MM.1S (cell line): Measurements from ENCODE around the gene CORO7.

Experiments used
- DNase-seq: peaks from one replicate; pipeline ENCODE4 v3.0.0-alpha.2; 2015
- H2AFZ ChIP-seq: fragments of 300-600 bp; sonication (generic); 2 replicates; pipeline ENCODE4 v1.6.0; 2016; ENCODE audit warnings: antibody characterized with exemption, low read length
- H3F3A ChIP-seq: fragments of 300-600 bp; sonication (generic); 2 replicates; pipeline ENCODE4 v1.6.1; 2016; ENCODE audit warnings: mild to moderate bottlenecking, antibody characterized with exemption, low read length, moderate library complexity, mixed read lengths; ENCODE audit not compliant: insufficient read depth
- H3K27ac ChIP-seq: fragments of 300-600 bp; sonication (generic); 2 replicates; pipeline ENCODE4 v1.5.1; 2016; ENCODE audit warnings: mild to moderate bottlenecking, low read length
- H3K27me3 ChIP-seq: fragments of 300-600 bp; sonication (generic); replicated peaks from 2 replicates; pipeline ENCODE4 v1.6.0; 2016; ENCODE audit warnings: low read length; ENCODE audit not compliant: insufficient read depth
- H3K36me3 ChIP-seq: fragments of 300-600 bp; sonication (generic); replicated peaks from 2 replicates; pipeline ENCODE4 v1.6.1; 2016; ENCODE audit warnings: mild to moderate bottlenecking, low read length, mixed read lengths; ENCODE audit not compliant: insufficient read depth
- H3K4me1 ChIP-seq: fragments of 300-600 bp; sonication (generic); 2 replicates; pipeline ENCODE4 v1.6.1; 2016; ENCODE audit warnings: low read length, mixed read lengths
- H3K4me2 ChIP-seq: fragments of 300-600 bp; sonication (generic); 2 replicates; pipeline ENCODE4 v1.6.0; 2016; ENCODE audit warnings: low read depth, low read length
- H3K4me3 ChIP-seq: fragments of 300-600 bp; sonication (generic); 2 replicates; pipeline ENCODE4 v1.5.1; 2016; ENCODE audit warnings: low read length, mixed read lengths
- H3K79me2 ChIP-seq: fragments of 300-600 bp; sonication (generic); 2 replicates; pipeline ENCODE4 v1.6.1; 2016; ENCODE audit warnings: mixed run types, low read length, mixed read lengths
- H3K9ac ChIP-seq: fragments of 300-600 bp; sonication (generic); 2 replicates; pipeline ENCODE4 v1.6.1; 2016; ENCODE audit warnings: low read length, mixed read lengths
- H3K9me2 ChIP-seq: fragments of 300-600 bp; sonication (generic); replicated peaks from 2 replicates; pipeline ENCODE4 v1.6.1; 2016; ENCODE audit warnings: mild to moderate bottlenecking, low read length, mixed read lengths; ENCODE audit not compliant: insufficient read depth
- H3K9me3 ChIP-seq: fragments of 300-600 bp; sonication (generic); replicated peaks from 2 replicates; pipeline ENCODE4 v1.6.1; 2016; ENCODE audit warnings: mild to moderate bottlenecking, low read length, mixed read lengths; ENCODE audit not compliant: insufficient read depth
- H4K20me1 ChIP-seq: fragments of 300-600 bp; sonication (generic); 2 replicates; pipeline ENCODE4 v1.6.1; 2016; ENCODE audit warnings: mild to moderate bottlenecking, low read length, moderate library complexity, mixed read lengths; ENCODE audit not compliant: insufficient read depth
- EZH2 ChIP-seq: fragments of 300-600 bp; sonication (generic); optimal IDR thresholded peaks from 2 replicates; pipeline ENCODE3; 2017; ENCODE audit warnings: low read depth, mild to moderate bottlenecking, antibody characterized with exemption, low read length, mixed read lengths
- EZH2phosphoT487 ChIP-seq: fragments of 300-600 bp; sonication (generic); IDR thresholded peaks from 2 replicates; pipeline ENCODE4 v1.6.1; 2018; ENCODE audit warnings: antibody characterized with exemption, low read length
- TF ChIP-seq, protein P1 (sequence below): fragments of 300-600 bp; sonication (generic); IDR thresholded peaks from 2 replicates; pipeline ENCODE4 v1.5.1; 2016; ENCODE audit warnings: antibody characterized with exemption, low read length, mixed read lengths

CORO7 gene

GRCh38 chr16:4412159-4412558 is 4.2 kb downstream of the CORO7 start:
- Histone ChIP-seq H4K20me1 (peaks cover 21% of the 10 kb centered on the region), H3K9ac (no peak overlapping the region), H2AFZ (no peak overlapping the region), H3K4me1 (no peaks in the 10 kb centered on the region), H3K9me2 (no peaks in the 10 kb centered on the region), H3F3A (peaks cover 22% of the 10 kb centered on the region), H3K36me3 (peaks cover 14% of the 10 kb centered on the region), H3K27ac (no peak overlapping the region), H3K9me3 (no peaks in the 10 kb centered on the region), H3K79me2 (peaks cover 88% of the 10 kb centered on the region), H3K4me2 (no peak overlapping the region), H3K27me3 (no peaks in the 10 kb centered on the region), H3K4me3 (no peak overlapping the region)
- TF ChIP-seq, protein P1, sequence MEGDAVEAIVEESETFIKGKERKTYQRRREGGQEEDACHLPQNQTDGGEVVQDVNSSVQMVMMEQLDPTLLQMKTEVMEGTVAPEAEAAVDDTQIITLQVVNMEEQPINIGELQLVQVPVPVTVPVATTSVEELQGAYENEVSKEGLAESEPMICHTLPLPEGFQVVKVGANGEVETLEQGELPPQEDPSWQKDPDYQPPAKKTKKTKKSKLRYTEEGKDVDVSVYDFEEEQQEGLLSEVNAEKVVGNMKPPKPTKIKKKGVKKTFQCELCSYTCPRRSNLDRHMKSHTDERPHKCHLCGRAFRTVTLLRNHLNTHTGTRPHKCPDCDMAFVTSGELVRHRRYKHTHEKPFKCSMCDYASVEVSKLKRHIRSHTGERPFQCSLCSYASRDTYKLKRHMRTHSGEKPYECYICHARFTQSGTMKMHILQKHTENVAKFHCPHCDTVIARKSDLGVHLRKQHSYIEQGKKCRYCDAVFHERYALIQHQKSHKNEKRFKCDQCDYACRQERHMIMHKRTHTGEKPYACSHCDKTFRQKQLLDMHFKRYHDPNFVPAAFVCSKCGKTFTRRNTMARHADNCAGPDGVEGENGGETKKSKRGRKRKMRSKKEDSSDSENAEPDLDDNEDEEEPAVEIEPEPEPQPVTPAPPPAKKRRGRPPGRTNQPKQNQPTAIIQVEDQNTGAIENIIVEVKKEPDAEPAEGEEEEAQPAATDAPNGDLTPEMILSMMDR = no peak
- TF ChIP-seq EZH2 (no peak), EZH2phosphoT487 (no peak)
- no peak for DNase-seq

- Histone ChIP-seq H3K27ac (no peak overlapping the region), H3K79me2 (peaks cover 88% of the 10 kb centered on the region)
Observed at GRCh38 chr16:4411684-4412083, 4.7 kb downstream of the CORO7 start.

DNA sequence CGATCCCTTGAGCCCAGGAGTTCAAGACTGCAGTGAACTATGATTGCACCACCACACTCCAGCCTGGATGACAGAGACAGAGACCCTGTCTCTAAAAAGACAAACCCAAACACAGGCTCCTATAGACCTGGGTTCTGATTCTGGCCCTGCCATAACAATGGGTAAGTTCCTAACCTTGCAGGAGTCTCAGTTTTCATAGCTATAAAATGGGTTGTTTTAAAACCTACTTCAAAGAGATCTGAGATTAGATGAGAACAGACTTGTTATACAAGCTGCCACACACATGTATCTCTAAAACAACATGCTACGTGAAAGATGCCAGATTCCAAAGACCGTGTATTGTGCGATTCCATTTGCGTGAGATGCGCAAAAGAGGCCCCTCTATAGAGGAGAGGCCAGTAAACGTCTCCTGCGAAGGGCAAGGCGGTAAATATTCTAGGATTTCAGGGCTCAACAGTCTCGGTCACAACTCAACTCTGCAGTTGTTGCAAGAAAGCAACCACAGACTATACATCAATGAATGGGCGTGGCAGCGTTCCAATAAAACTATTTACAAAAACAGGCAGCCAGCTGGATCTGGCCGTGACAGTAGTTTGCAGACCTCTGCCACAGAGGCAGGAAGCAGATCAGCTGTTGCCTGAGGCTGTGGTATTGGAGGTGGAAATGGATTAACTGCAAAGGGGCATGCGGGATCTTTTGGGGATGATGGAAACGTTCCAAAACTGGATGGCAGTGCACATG is 5.9 kb downstream of the CORO7 start:
- no peaks in the 10 kb centered on the region for H3K9me2 ChIP-seq
- H3F3A ChIP-seq = peaks cover 15% of the 10 kb centered on the region
- peaks cover 14% of the 10 kb centered on the region for H3K36me3 ChIP-seq
- H3K79me2 ChIP-seq = peaks cover 80% of the 10 kb centered on the region
- peaks cover 21% of the 10 kb centered on the region for H4K20me1 ChIP-seq
- no peaks in the 10 kb centered on the region for H3K9me3 ChIP-seq
- no peak for DNase-seq
- H2AFZ ChIP-seq = no peak overlapping the region
- no peak overlapping the region for H3K27ac ChIP-seq
- H3K27me3 ChIP-seq = no peaks in the 10 kb centered on the region
- no peak overlapping the region for H3K4me2 ChIP-seq
- no peak overlapping the region for H3K9ac ChIP-seq
- H3K4me1 ChIP-seq = no peaks in the 10 kb centered on the region
- TF ChIP-seq EZH2phosphoT487 (no peak), EZH2 (no peak)
- TF ChIP-seq, protein P1 = no peak
- no peak overlapping the region for H3K4me3 ChIP-seq

More at GRCh38 chr16:4411684-4412083, 4.7 kb downstream of the CORO7 start:
- Histone ChIP-seq H3F3A (peaks cover 22% of the 10 kb centered on the region), H3K9me3 (no peaks in the 10 kb centered on the region), H3K4me1 (no peaks in the 10 kb centered on the region), H4K20me1 (peaks cover 21% of the 10 kb centered on the region), H3K9ac (no peak overlapping the region), H3K27me3 (no peaks in the 10 kb centered on the region), H3K4me3 (no peak overlapping the region), H3K9me2 (no peaks in the 10 kb centered on the region), H3K36me3 (peaks cover 14% of the 10 kb centered on the region), H3K4me2 (no peak overlapping the region), H2AFZ (no peak overlapping the region)
- TF ChIP-seq EZH2phosphoT487 (no peak), EZH2 (no peak)
- TF ChIP-seq, protein P1 = no peak
- no peak for DNase-seq
